Subcutaneous adipose tissue (tissue), 4 donors: ENCODE data around the gene L3MBTL3. TPM values are rescaled to one million over a fixed set of nuclear protein-coding genes. Genes with fewer than 3 reads are reported as not detected.

Experiments
- CTCF ChIP-seq: fragments of 450-650 bp; IDR thresholded peaks from one replicate; pipeline ENCODE4 v1.5.1; 2016; ENCODE audit warnings: low read depth, mild to moderate bottlenecking, control low read depth, antibody characterized with exemption, moderate library complexity
- total RNA-seq, 4 donors: library from RNA; depleted of rRNA; stranded (reverse); fragments of >200 nt; gene quantifications; one replicate each; pipeline ENCODE4 v1.1.0, GENCODE V29; 2016

L3MBTL3 gene
- total RNA-seq, 4 donors from 2014 or later = 5.8 to 9.3 (median 6.7) TPM

DNA sequence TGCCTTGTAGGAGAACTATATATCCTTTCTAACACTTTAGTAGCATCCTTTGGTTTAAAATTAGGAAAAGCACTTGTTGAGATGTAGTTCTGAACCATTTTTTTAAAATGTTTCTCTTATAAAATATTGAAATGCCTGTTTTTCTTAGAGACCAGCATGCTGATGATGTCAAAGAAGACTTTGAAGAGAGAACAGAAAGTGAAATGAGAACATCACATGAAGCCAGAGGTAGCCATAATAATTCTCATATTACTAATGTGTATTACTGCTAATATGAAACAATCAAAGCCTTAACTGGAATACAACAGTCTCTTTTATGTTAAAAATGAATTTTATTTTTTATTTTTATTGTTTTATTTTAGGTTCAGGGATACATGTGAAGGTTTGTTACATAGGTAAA is 102.3 kb downstream of the L3MBTL3 start:
- no peak for TF ChIP-seq CTCF

GRCh38 chr6:130122243-130122642 is 103.9 kb downstream of the L3MBTL3 start:
- no peak for TF ChIP-seq CTCF

GRCh38 chr6:130127195-130127594 is 108.8 kb downstream of the L3MBTL3 start:
- no peak for TF ChIP-seq CTCF

- TF ChIP-seq CTCF = no peak
These were observed 109.9 kb downstream of the L3MBTL3 start for GRCh38 chr6:130128326-130128725.

DNA sequence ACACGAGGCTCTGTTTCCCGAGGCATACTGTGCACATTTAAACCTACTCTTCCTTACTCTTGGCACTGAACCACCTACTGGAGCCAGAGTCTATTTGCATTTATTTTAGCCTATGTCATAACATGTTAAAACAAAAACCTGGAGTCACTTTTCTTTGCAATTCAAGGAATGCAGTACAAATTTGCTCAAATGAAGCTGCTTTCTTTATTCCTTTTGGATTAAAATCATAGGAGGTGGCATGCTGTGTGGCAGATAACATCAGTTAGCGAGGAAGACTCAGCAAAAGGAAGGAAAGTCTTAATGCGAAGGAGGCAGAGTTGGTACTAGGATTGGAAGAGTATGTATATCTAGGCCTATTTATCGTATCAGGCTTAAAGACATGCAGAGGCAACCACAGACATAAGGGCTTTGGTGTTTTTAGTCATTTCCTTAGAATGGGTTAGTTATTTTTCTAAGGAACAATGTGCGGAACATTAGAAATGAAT is 111.4 kb downstream of the L3MBTL3 start:
- TF ChIP-seq CTCF = no peak

DNA sequence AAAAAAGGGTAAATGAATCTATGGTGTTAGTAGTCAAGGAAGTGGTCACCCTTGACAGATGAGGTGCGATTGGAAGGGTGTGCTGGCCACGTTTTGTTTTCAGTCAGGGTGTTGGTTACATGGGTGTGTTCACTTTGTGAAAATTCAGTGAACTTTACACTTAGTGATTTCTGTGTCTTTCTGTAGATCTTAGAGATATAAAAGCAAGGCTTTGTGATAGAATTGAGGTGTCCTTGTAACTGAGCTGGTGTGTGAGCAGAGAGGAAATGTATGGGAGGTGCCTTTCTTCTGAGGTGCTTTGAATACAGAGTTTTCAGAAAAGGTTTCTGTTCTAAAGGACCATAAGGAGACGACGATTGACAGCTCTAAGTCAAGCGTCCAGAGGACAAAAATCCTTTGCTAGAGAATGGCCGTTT is 113.9 kb downstream of the L3MBTL3 start:
- no peak for TF ChIP-seq CTCF

- no peak for TF ChIP-seq CTCF
These were observed 116.2 kb downstream of the L3MBTL3 start for GRCh38 chr6:130134582-130134981.

- TF ChIP-seq CTCF = no peak
These were observed 118.4 kb downstream of the L3MBTL3 start for GRCh38 chr6:130136798-130137197.
